Ishikawa (cell line): ENCODE measurements around the gene FARS2.

Source experiments
- CEBPB ChIP-seq: IDR thresholded peaks from 2 replicates; pipeline ENCODE4 v1.6.1; 2012
- CREB1 ChIP-seq: IDR thresholded peaks from 2 replicates; pipeline ENCODE4 v1.6.1; 2012; ENCODE audit warnings: low read depth
- EP300 ChIP-seq: IDR thresholded peaks from 2 replicates; pipeline ENCODE4 v1.6.1; 2012; ENCODE audit warnings: borderline replicate concordance
- YY1 ChIP-seq: IDR thresholded peaks from 2 replicates; pipeline ENCODE4 v1.6.1; 2012; ENCODE audit warnings: low read depth

DNA sequence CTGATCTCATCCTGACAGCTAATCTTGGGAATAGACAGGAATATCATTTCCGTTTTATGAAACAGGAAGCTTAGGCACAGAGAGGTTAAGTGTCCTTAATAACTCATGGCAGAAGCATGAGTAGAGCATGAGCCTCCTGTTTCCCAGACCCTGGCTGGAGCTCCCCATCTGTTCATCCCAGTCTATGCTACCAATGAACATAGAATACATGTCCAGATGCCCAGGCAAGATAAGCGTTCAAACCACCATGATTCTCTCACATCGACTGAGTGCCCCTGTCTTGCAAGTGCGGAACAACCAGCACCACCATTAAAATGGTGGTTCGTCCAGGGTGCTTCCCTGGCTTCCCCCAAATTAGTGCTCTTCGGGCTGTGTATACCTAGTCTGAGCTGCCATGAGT is 217.1 kb downstream of the FARS2 start:
- no peak for TF ChIP-seq CEBPB
- TF ChIP-seq CREB1: no peak
- no peak for TF ChIP-seq EP300
- no peak for TF ChIP-seq YY1
